OCI-LY7 (cell line): Measurements from ENCODE around the gene HMGN4. TPM values are rescaled to one million over a fixed set of nuclear protein-coding genes. Genes with fewer than 3 reads are reported as not detected.

Experiments used
- BruUV-seq: library from RNA; stranded (reverse); fragments of 400-500 nt; replicated peaks from 2 replicates; lab custom pipeline; 2021; lab: Mats Ljungman, UMichigan
- CTCF ChIA-PET: fragments of 300-600 bp; sonication (Branson Sonifier 250); formaldehyde crosslinking; loops from one replicate; lab custom pipeline; 2022; ENCODE audit warnings: antibody characterized with exemption; ENCODE audit not compliant: unreplicated experiment; lab: Charles Lee
- POLR2A ChIA-PET: fragments of 300-600 bp; sonication (Branson Sonifier 250); formaldehyde crosslinking; loops from one replicate; lab custom pipeline; 2022; ENCODE audit warnings: antibody characterized with exemption; lab: Charles Lee
- DNase-seq: peaks from one replicate; pipeline ENCODE4 v3.0.0-alpha.2; 2015; ENCODE audit warnings: low spot score
- H2AFZ ChIP-seq: fragments of 200-600 bp; sonication (generic), shearing (Covaris generic); 2 replicates; pipeline ENCODE4 v1.6.1; 2014; ENCODE audit warnings: mild to moderate bottlenecking, antibody characterized with exemption, low read length, moderate library complexity
- H3K27ac ChIP-seq: fragments of 200-600 bp; sonication (generic); 2 replicates; pipeline ENCODE4 v1.5.1; 2014; ENCODE audit warnings: mixed run types, low read depth, mild to moderate bottlenecking, moderate library complexity, low read length, inconsistent platforms; ENCODE audit not compliant: poor library complexity, severe bottlenecking
- H3K36me3 ChIP-seq: fragments of 200-600 bp; sonication (generic); 2 replicates; pipeline ENCODE4 v1.6.1; 2014; ENCODE audit warnings: mild to moderate bottlenecking, antibody characterized with exemption, low read length, moderate library complexity, mixed read lengths; ENCODE audit not compliant: insufficient read depth
- H3K4me1 ChIP-seq: fragments of 200-600 bp; sonication (generic); 2 replicates; pipeline ENCODE4 v1.5.1; 2014; ENCODE audit warnings: mild to moderate bottlenecking, low read length; ENCODE audit not compliant: insufficient read depth, poor library complexity, severe bottlenecking
- H3K4me2 ChIP-seq: fragments of 200-600 bp; sonication (generic); 2 replicates; pipeline ENCODE4 v1.6.1; 2014; ENCODE audit warnings: mild to moderate bottlenecking, low read length
- H3K4me3 ChIP-seq: fragments of 200-600 bp; sonication (generic); 2 replicates; pipeline ENCODE4 v1.5.1; 2014; ENCODE audit warnings: mild to moderate bottlenecking, low read depth, low read length; ENCODE audit not compliant: poor library complexity, severe bottlenecking
- H3K79me2 ChIP-seq: fragments of 200-600 bp; sonication (generic); 2 replicates; pipeline ENCODE4 v1.6.1; 2016; ENCODE audit warnings: low read depth, mild to moderate bottlenecking, low read length, moderate library complexity, mixed read lengths; ENCODE audit not compliant: insufficient read depth
- H3K9me2 ChIP-seq: fragments of 200-600 bp; sonication (generic); 2 replicates; pipeline ENCODE4 v1.6.1; 2016; ENCODE audit warnings: mild to moderate bottlenecking, low read length, mixed read lengths; ENCODE audit not compliant: insufficient read depth
- H3K9me3 ChIP-seq: fragments of 200-600 bp; sonication (generic); 2 replicates; pipeline ENCODE4 v1.6.1; 2014; ENCODE audit warnings: mild to moderate bottlenecking, mixed run types, low read length, mixed read lengths
- H4K20me1 ChIP-seq: fragments of 200-600 bp; sonication (generic); 2 replicates; pipeline ENCODE4 v1.6.1; 2014; ENCODE audit warnings: mild to moderate bottlenecking, antibody characterized with exemption, low read length, moderate library complexity, mixed read lengths; ENCODE audit not compliant: insufficient read depth
- EZH2phosphoT487 ChIP-seq: fragments of 200-600 bp; sonication (generic); IDR thresholded peaks from 2 replicates; pipeline ENCODE4 v1.6.1; 2018; ENCODE audit warnings: low read depth, borderline replicate concordance, mild to moderate bottlenecking, mixed run types, antibody characterized with exemption, low read length, moderate library complexity, mixed read lengths
- intact Hi-C: fragments of 100-400 bp; cut with micrococcal nuclease; formaldehyde crosslinking; loops from one replicate; pipeline ENCODE4 v1.10.0; 2022; ENCODE audit not compliant: unreplicated experiment
- total RNA-seq, 2 experiments: library from RNA; depleted of rRNA in 1 of 2; stranded (reverse); fragments of >200 nt in 1 of 2; shearing (Covaris generic) in 1 of 2; gene quantifications; 2 replicates each; pipeline ENCODE4 v1.2.3, GENCODE V29; 2014 to 2022
- TF ChIP-seq, protein P1 (sequence below): fragments of 200-600 bp; sonication (generic); conservative IDR thresholded peaks from 2 replicates; pipeline ENCODE4 v1.5.1; 2014; ENCODE audit warnings: mild to moderate bottlenecking, antibody characterized with exemption, low read length, moderate library complexity, mixed read lengths

HMGN4 gene
- total RNA-seq, 2 experiments from 2014 or later, result 104 to 113 TPM

DNA sequence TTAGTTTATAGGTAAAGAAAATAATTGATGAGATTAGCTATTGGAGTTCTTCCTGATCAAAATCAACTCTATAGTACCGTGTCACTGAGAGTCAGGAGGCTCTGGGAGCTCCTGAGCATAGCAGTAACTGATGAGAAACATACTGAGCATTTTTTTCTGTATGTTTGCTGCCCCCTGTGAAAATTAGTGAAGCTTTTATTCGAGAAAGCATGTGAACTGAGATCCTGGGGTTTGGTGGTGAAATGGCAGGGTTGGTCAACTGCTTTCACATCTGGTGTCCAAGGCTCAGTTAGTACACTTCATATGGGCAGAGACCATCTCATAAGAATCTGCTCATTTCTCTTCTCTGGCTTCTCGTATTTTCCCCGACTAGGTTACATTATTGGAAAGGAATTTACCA is 54.5 kb downstream of the HMGN4 start:
- DNase-seq, result peak; percentile 57
- peaks cover 18% of the 10 kb centered on the region for H3K4me1 ChIP-seq
- H3K9me3 ChIP-seq, result no peaks in the 10 kb centered on the region
- 0 out of 2 replicates have a peak, but pooled peaks cover 3% of the 10 kb centered on the region for H4K20me1 ChIP-seq
- intact Hi-C loops, result no loop called here
- no TSS peak for BruUV-seq
- CTCF ChIA-PET, result no interaction called here
- peak overlapping the region; percentile 64 for H2AFZ ChIP-seq
- no peak overlapping the region for H3K4me3 ChIP-seq
- peaks cover 9% of the 10 kb centered on the region for H3K79me2 ChIP-seq
- no peak overlapping the region for H3K27ac ChIP-seq
- TF ChIP-seq, protein P1, sequence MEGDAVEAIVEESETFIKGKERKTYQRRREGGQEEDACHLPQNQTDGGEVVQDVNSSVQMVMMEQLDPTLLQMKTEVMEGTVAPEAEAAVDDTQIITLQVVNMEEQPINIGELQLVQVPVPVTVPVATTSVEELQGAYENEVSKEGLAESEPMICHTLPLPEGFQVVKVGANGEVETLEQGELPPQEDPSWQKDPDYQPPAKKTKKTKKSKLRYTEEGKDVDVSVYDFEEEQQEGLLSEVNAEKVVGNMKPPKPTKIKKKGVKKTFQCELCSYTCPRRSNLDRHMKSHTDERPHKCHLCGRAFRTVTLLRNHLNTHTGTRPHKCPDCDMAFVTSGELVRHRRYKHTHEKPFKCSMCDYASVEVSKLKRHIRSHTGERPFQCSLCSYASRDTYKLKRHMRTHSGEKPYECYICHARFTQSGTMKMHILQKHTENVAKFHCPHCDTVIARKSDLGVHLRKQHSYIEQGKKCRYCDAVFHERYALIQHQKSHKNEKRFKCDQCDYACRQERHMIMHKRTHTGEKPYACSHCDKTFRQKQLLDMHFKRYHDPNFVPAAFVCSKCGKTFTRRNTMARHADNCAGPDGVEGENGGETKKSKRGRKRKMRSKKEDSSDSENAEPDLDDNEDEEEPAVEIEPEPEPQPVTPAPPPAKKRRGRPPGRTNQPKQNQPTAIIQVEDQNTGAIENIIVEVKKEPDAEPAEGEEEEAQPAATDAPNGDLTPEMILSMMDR, result peak; percentile 63
- TF ChIP-seq EZH2phosphoT487, result no peak
- H3K36me3 ChIP-seq, result no peaks in the 10 kb centered on the region
- H3K9me2 ChIP-seq, result no peaks in the 10 kb centered on the region
- H3K4me2 ChIP-seq, result no peak overlapping the region
- POLR2A ChIA-PET, result interaction anchor here (1.0 to 1.8 kb wide), 2 partner anchors 9 to 13 kb away, joined by 3 to 5 read pairs; no protein-coding TSS in a partner anchor

DNA sequence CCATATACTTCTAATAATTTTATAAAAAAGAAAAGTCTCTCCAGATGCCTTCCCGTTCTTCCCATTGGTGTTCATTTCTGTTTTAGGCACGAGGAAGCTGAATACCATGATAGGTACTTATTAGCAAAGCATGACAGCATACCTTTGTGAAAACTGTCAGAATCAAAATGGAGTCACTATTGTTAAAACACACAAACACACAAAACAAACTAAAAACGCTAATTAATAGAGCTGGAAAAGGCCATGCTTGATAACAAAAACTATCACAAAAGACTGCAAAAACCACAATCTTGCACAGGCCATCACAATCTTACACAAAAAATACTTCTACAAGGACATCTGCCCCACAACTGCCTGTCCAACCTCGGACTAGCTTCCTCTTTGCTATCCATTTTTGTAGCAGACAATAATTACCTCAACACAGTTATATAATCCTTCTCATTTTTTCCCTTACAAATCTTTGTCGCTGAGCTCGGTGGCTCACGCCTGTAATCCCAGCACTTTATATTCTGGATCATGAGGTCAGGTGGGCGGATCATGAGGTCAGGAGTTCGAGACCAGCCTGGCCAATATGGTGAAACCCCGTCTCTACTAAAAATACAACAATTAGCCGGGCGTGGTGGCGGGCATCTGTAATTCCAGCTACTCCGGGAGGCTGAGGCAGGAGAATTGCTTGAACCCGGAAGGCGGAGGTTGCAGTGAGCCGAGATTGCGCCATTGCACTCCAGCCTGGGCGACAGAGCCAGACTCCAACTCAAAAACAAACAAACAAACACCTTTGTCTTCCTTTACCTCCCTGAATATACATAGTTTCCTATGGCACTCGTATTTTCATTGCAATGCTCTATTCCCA is 55.3 kb downstream of the HMGN4 start:
- Histone ChIP-seq H3K79me2 (peaks cover 18% of the 10 kb centered on the region), H2AFZ (peak overlapping the region; percentile 49; the same call in 1 of the 2 replicates), H3K9me2 (no peaks in the 10 kb centered on the region), H3K4me3 (no peak overlapping the region), H4K20me1 (0 out of 2 replicates have a peak, but pooled peaks cover 7% of the 10 kb centered on the region), H3K4me1 (peaks cover 26% of the 10 kb centered on the region), H3K36me3 (peaks cover 8% of the 10 kb centered on the region), H3K4me2 (no peak overlapping the region), H3K9me3 (no peaks in the 10 kb centered on the region), H3K27ac (no peak overlapping the region)
- TF ChIP-seq EZH2phosphoT487, result no peak
- TF ChIP-seq, protein P1, result no peak
- CTCF ChIA-PET, result no interaction called here
- no TSS peak for BruUV-seq
- POLR2A ChIA-PET, result interaction anchor here (1.3 to 1.8 kb wide), 2 partner anchors 8 to 263 kb away, joined by 4 to 7 read pairs; no protein-coding TSS in a partner anchor
- intact Hi-C loops, result no loop called here
- DNase-seq, result no peak
